ENCODE measurements around the gene UBTF.

Gene UBTF

GRCh38 chr17:44213403-44214229 is 5.9 kb downstream of the UBTF start:
- DNase-seq (ENCODE audit: low read depth in 2 of 2) = no peak

- DNase-seq (ENCODE audit: low read depth in 2 of 2) = no peak
Observed at GRCh38 chr17:44212507-44213402, 6.7 kb downstream of the UBTF start.

- DNase-seq (ENCODE audit: low read depth in 2 of 2) = no peak
Observed at GRCh38 chr17:44211281-44212265, 7.9 kb downstream of the UBTF start.

- DNase-seq (ENCODE audit: low read depth in 2 of 2) = peak; percentile 83 to 91
Observed at GRCh38 chr17:44210342-44211192, 8.9 kb downstream of the UBTF start.

- peak; percentile 57 to 72 for DNase-seq (ENCODE audit: low read depth in 2 of 2)
Observed at GRCh38 chr17:44209786-44210341, 9.6 kb downstream of the UBTF start.

- DNase-seq (ENCODE audit: low read depth in 2 of 2) = no peak
Observed at GRCh38 chr17:44207743-44208142, 11.7 kb downstream of the UBTF start.

GRCh38 chr17:44207319-44207718 is 12.2 kb downstream of the UBTF start:
- DNase-seq (ENCODE audit: low read depth in 2 of 2) = no peak

- DNase-seq (ENCODE audit: low read depth in 2 of 2) = no peak
Observed at GRCh38 chr17:44206825-44207155, 12.7 kb downstream of the UBTF start.

GRCh38 chr17:44205962-44206824 is 13.3 kb downstream of the UBTF start:
- DNase-seq (ENCODE audit: low read depth in 2 of 2) = no peak

- DNase-seq (ENCODE audit: low read depth in 2 of 2) = no peak
Observed at GRCh38 chr17:44204441-44204882, 15.0 kb downstream of the UBTF start.

- DNase-seq (ENCODE audit: low read depth in 2 of 2) = no peak
Observed at GRCh38 chr17:44203731-44204440, 15.6 kb downstream of the UBTF start.

GRCh38 chr17:44202756-44203155 is 16.7 kb downstream of the UBTF start:
- no peak for DNase-seq (ENCODE audit: low read depth in 2 of 2)

- no peak for DNase-seq (ENCODE audit: low read depth in 2 of 2)
Observed at GRCh38 chr17:44200478-44201155, 18.9 kb downstream of the UBTF start.

- DNase-seq (ENCODE audit: low read depth in 2 of 2) = peak; percentile 99
Observed at GRCh38 chr17:44199553-44200477, 19.7 kb downstream of the UBTF start, which contains the start of gene ATXN7L3. ATXN7L3 (minus strand) TSS chr17:44199884; CDS start chr17:44198070, 1,814 bp downstream.

- DNase-seq (ENCODE audit: low read depth in 2 of 2) = no peak
Observed at GRCh38 chr17:44198721-44199552, 20.5 kb downstream of the UBTF start.
